T-helper 1 cell (primary cell): Measurements from ENCODE around the gene DGKE.

Experiments
- DNase-seq, 5 donors: peaks; one replicate each; pipeline ENCODE4 v3.0.0-alpha.2; 2012 to 2020

DGKE gene

GRCh38 chr17:56850591-56850990 lies 16.6 kb downstream of the DGKE start:
- no peak for DNase-seq

- DNase-seq, result no peak
Observed at GRCh38 chr17:56851008-56851407, 17.1 kb downstream of the DGKE start.

GRCh38 chr17:56861899-56862298 lies 27.9 kb downstream of the DGKE start:
- no peak for DNase-seq

DNA sequence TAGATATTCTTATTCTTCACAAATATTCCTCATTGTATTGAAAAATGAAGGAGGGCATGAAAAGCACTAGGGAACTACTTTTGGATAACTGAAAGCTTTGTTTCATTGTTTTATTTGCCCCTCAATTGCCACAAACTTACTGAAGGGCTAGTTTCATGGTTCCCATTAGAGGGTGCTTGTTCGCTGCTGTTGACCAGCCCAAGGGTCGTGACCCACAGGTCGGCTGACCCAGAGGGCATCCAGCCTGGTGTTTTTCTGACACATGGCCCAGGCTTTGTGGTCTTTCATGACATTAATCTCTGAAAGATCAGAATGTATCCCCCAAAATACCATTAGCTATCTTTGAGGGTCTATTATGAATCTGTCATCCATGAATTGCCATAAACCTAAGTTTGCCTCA lies 30.0 kb downstream of the DGKE start:
- DNase-seq, result no peak

DNA sequence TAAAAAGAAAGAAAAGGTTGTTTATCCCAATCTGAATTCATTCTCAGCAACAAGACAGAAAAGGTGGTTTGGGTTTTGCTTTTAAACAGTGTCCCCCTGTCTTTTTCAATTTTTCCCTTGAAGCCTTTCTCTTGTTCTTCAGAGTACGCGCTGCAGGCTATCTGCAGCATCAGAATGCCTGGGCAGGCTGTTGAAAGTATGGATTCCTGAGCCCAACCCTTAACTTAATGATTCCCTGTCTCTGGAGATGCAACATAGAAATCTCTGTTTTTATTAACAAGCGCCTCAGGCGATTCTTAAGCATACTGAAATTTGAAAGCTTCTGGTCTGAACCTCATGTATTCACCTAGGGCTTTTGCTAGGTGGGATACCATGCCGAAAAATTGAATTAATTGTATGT lies 32.1 kb downstream of the DGKE start:
- DNase-seq, result no peak

- no peak for DNase-seq
Observed at GRCh38 chr17:56866496-56866895, 32.5 kb downstream of the DGKE start.

GRCh38 chr17:56867948-56868376 lies 34.0 kb downstream of the DGKE start:
- DNase-seq, result no peak

- no peak for DNase-seq
Observed at GRCh38 chr17:56868716-56869115, 34.8 kb downstream of the DGKE start.

DNA sequence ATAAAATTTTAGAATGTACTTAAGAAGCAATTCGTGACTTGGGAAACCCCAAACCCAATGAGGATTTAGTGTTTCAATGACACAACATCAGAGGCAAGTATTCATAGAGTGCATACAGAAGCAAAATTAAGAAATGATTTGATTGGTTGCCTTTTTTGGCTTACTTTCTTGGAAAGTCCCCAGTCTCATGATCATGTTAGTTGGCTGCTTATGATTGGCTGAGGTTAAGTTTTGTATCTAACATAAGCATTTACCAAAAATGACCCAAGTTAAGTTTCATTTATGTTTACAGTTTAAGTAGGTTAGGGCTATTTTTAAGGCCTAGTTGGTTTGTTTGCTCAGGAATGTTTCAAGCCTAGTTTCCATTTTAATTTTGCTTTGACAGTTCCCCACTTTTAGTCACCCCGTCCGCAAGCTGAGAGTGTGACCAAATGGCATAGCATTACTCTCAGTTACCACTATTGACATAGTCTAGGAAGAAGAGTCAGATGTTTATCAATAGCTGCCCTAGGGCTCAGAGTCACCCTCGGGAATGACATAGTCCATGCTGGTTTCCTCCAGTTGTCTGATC lies 36.2 kb downstream of the DGKE start:
- DNase-seq, result no peak

DNA sequence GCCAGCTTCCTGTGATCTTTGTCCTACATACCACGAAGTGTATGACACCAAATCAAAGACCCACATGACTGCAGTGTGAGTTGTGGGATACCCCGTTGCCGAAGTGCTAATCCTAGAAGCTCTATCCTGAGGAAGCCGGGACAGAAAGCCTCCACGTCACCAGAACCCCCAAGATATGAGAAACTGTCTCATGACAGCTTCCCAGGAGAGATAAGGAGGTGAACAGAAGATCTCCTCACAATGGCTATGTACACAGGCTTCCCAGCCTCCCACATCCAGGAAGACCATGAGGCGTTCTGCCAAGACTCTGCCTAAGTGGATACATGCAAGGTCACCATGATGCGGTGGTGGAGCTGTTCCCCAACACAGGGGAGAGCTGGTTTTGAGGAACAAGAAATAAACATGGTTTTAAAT lies 42.8 kb downstream of the DGKE start:
- no peak for DNase-seq

- DNase-seq, result no peak
Observed at GRCh38 chr17:56879280-56879679, 45.3 kb downstream of the DGKE start.

DNA sequence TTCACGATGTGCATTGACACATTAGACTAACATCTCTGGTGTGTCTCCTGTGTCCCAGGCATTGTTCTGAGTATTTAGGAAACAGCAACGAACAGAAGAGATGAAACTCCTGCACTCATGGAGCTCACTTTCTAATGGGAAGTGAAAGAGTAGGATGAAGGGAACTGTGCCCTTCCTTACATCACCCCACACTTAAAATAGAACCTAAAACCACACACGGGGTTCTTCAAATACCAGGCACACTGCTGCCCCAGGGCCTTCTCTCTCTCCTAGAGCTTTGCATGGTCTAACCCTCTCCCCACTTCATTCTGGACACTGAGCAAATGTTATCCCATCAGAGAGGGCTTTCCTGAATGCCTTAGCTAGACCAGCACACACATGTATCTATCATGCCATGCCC lies 46.2 kb downstream of the DGKE start:
- no peak for DNase-seq

DNA sequence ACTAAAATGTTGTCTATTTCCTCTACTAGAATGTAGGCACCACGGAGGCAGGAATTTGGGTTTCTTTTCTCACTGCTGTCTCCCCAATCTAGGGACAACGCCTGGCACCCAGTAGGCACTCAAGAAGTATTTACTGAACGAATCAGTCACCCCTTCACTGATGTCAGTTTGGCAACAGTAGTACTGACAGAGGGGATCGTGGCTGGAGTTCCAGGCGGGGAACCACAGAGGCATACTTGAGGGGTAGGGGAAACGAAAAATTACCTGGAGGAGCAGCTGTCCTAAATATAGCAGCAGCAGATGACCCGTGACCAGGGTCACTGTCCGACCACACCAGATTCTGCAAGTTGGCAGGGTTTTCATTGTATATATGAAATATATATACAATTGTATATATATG lies 46.6 kb downstream of the DGKE start:
- no peak for DNase-seq

DNA sequence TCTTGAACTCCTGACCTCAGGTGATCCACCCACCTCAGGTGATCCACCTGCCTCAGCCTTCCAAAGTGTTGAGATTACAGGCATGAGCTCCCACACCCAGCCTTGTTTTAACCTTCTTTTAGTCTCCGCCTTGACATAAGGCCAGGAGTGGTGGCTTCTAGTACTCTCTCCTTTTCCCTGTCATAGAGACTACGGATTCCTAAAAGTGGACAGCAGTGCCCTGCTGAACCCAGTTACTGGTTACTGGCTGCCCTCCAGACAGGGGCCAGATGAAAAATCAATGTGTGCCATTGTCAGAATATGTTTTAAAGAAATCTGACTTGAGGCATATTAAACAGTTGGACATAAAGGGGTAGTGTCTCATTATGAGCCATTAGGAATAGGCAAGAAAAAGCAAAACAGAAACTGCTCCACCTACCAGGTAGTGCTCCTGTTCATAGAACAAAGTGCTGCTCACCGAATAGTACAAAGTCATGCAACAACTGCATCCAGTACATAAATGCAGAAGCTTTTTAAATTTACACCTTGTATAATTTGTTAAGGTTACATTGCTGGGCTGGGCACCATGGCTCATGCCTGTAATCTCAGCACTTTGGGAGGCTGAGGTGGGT lies 47.8 kb downstream of the DGKE start:
- DNase-seq, result no peak

- no peak for DNase-seq
Observed at GRCh38 chr17:56883616-56884015, 49.7 kb downstream of the DGKE start.

GRCh38 chr17:56884483-56885311 lies 50.7 kb downstream of the DGKE start:
- no peak for DNase-seq

DNA sequence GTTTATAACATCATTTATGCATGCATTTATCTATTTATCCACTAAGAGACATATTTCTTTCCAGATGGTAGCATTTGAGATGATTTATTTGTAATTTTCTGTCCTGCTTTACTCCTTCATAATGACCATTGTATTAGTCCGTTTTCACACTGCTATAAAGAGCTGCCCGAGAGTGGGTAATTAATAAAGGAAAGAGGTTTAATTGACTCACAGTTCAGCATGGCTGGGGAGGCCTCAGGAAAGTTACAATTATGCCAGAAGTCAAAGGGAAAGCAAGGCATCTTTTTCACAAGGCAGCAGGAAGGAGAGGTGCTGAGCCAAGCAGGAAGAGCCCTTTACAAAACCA lies 51.3 kb downstream of the DGKE start:
- DNase-seq, result no peak

- no peak for DNase-seq
Observed at GRCh38 chr17:56886288-56886731, 52.4 kb downstream of the DGKE start.

DNA sequence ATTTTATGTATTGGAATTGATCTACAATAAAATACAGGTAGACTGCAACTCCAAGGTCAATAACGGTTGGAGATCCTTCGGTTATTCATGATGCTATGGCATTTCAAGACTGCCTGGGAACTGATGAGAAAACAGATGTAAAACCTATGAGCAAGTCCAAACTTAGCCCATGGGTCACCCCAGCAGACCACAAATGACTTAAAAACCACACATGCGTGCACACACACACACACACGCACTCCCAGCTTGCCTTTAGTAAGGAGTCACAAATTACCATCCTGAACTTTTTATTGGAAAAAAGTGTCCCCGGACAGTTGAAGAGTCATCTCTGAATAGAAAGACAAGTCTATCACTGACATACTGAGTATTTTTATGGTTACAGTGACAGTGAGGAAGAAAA lies 53.2 kb downstream of the DGKE start:
- no peak for DNase-seq

DNA sequence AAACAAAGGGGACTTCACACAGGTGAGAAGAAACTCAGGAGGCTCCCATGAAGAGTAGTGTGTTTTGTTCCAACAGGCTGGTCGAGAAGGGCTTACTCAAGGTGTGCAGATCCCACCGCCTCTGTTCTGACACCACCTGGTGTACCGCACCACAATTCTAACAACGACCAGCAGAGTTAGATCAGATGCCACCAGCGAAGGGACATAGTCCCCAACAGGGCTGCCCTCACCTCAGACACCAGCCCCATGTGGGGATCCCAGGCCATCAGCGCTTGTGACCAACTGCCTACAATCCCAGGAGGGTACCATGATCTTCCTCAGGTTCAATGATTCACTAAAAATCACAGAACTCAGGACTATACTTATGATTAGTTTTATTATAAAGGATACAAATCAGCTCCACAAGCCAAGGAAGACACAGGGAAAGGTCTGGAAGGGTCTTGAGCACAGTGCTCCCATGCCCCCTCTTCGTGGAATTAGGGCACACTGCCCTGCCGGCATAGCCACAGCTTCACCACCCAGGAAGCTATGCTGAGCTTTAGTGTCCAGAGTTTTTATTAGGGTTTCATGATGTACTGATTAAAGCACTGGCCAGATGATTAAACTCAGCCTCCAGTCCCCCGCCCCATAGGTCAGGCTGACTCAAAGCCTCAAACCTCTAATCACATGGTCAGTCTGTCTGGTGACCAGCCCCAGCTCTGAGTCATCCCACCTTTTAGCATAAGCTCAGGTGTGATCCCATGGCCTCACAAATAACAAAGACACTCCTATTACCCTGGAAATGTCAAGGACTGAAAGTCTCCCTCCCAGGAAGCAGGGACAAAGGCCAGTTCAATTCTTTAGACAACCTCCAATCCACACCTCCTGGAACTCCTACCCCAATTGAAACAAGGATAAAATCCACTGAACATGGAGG lies 53.9 kb downstream of the DGKE start:
- DNase-seq, result no peak

DNA sequence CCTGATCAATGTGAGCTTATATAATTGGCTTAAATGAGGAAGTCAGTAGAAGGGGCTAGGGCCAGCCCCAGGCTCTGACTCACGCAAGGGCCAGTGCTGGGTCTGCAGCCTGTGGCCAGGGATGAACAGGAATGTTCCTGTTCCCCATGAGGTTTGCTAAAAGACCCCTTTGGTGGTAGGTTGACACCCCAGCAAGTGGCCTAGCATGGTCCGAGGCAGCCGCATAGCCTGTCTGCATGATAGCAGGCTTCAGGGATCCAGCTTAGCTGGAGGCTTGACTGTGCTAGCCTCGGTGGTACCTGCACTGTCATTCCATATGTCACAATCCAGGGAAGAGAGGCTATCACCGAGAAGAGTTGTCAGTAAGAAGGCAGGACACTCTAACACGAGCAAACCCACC lies 56.4 kb downstream of the DGKE start:
- no peak for DNase-seq

GRCh38 chr17:56890906-56891674 lies 57.1 kb downstream of the DGKE start:
- DNase-seq, result no peak
